Choroid plexus epithelial cell (primary cell): Measurements from ENCODE around the gene KRT83.
"Not testable (repeated sequence)": the region's sequence is repeated elsewhere in the genome, so short reads cannot be mapped to it uniquely, and the experiment has no call there.

ENCODE experiments used
- DNase-seq: peaks from one replicate; pipeline ENCODE4 v3.0.0-alpha.2; 2010; ENCODE audit warnings: low read depth
- H3K4me3 ChIP-seq: 2 replicates; pipeline ENCODE4 v1.5.1; 2011; ENCODE audit warnings: low read depth, mild to moderate bottlenecking, control low read depth, low read length, moderate library complexity
- TF ChIP-seq, protein P1 (sequence below): conservative IDR thresholded peaks from 2 replicates; pipeline ENCODE4 v1.5.1; 2011; ENCODE audit warnings: low read depth, mild to moderate bottlenecking, control low read depth, inconsistent platforms, low read length, moderate library complexity

KRT83 gene

DNA sequence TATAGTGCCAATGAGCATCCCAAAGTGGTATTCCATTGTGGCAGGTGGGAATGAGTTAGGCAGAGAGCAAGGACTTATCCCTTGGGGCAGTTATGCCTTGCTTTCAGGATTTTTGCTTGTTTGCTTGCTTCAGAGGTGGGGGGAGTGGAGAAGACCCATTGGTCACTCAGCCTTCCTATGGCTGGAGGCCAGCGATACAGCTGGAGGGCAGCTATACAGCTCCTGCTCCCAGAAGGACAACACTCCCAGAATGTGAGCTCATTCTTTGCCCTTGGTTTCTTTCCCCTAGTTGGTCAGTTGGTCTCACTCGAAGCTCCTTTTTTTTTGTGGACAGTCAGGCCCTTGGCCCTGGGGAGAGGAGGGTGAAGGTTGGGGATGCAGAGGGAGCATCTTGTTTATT is 14.5 kb downstream of the KRT83 start:
- TF ChIP-seq, protein P1, sequence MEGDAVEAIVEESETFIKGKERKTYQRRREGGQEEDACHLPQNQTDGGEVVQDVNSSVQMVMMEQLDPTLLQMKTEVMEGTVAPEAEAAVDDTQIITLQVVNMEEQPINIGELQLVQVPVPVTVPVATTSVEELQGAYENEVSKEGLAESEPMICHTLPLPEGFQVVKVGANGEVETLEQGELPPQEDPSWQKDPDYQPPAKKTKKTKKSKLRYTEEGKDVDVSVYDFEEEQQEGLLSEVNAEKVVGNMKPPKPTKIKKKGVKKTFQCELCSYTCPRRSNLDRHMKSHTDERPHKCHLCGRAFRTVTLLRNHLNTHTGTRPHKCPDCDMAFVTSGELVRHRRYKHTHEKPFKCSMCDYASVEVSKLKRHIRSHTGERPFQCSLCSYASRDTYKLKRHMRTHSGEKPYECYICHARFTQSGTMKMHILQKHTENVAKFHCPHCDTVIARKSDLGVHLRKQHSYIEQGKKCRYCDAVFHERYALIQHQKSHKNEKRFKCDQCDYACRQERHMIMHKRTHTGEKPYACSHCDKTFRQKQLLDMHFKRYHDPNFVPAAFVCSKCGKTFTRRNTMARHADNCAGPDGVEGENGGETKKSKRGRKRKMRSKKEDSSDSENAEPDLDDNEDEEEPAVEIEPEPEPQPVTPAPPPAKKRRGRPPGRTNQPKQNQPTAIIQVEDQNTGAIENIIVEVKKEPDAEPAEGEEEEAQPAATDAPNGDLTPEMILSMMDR = no peak
- H3K4me3 ChIP-seq = no peak overlapping the region

DNA sequence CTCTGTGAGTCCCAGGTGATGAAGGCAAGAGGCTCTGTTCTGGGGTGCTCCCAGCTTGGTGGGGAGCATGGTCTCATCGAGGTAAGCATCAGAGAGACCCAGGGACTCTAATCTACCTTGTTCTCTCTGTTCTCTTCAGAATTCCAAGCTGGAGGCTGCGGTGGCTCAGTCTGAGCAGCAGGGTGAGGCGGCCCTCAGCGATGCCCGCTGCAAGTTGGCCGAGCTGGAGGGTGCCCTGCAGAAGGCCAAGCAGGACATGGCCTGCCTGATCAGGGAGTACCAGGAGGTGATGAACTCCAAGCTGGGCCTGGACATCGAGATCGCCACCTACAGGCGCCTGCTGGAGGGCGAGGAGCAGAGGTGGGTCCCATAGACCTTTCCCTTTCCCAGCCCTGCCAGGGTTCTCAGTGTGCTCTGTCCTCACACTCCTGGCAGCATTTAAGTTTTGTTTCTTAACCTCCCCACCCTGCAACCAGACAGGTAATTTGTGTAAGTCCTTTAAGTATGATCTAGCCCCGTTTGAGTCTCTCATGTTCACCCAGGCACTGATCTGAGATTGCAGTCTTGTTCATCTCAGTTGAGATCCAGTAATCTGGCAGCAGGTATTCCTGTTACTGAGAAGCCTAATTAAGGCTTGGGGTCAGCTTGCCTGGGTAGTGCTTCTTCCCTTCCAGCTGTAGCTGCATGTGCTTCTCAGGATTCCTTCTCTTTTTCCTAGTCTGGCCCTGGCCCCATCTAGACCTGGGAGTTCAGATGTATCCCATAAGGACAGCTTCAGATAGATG is 15.1 kb downstream of the KRT83 start:
- no peak overlapping the region for H3K4me3 ChIP-seq
- DNase-seq = no peak
- TF ChIP-seq, protein P1 = peak; percentile 47

More for the DNA sequence above, 14.5 kb downstream of the KRT83 start:
- no peak for DNase-seq

- not testable (repeated sequence) for DNase-seq, H3K4me3 ChIP-seq
Observed at GRCh38 chr12:52304941-52305411, 16.2 kb downstream of the KRT83 start.

DNA sequence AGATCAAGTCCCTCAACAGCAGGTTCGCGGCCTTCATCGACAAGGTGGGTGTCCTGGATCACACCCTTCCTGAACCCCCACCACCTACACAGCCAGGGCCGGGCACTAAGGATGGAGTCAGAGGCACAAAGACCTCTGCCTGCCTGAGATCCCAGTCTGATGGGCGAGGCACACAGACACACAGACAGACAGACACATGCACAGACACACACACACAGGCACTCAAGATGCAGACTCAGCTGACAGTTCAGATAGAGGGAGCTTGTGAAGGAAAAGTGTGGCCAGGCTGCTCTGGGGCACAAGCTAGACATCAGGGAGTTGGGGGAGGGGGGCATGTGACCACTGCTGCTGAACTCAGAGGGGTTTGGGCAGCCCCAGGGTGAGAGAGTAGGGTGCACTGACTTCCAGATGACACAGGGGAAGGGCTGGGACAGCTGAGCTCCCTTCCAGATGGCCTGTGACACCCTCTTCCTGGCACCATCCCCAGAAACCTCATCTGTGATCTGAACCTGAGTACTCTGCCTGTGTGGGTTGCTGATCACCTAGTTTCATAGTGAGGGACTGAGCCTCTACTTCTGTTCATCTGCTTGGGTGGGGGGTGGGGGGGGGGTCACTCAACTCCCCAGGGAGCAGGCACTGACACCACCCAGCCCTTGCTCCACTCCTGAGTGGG is 18.8 kb downstream of the KRT83 start:
- not testable (repeated sequence) for DNase-seq, H3K4me3 ChIP-seq

DNA sequence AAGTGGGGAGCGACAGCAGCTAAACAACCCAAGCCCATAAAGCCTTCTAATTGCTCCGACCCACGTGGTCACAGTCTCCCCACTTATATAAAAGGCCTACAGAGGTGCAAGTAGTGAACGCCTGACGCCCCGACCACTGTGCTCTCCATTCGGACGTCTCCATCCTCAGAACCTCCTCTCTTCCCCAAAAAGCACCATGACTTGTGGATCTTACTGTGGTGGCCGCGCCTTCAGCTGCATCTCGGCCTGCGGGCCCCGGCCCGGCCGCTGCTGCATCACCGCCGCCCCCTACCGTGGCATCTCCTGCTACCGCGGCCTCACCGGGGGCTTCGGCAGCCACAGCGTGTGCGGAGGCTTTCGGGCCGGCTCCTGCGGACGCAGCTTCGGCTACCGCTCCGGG is 19.5 kb downstream of the KRT83 start:
- H3K4me3 ChIP-seq, DNase-seq: not testable (repeated sequence)

GRCh38 chr12:52300796-52301691 is 20.2 kb downstream of the KRT83 start:
- TF ChIP-seq, protein P1 = no peak
- no peak overlapping the region for H3K4me3 ChIP-seq
- DNase-seq = peak; percentile 23

DNA sequence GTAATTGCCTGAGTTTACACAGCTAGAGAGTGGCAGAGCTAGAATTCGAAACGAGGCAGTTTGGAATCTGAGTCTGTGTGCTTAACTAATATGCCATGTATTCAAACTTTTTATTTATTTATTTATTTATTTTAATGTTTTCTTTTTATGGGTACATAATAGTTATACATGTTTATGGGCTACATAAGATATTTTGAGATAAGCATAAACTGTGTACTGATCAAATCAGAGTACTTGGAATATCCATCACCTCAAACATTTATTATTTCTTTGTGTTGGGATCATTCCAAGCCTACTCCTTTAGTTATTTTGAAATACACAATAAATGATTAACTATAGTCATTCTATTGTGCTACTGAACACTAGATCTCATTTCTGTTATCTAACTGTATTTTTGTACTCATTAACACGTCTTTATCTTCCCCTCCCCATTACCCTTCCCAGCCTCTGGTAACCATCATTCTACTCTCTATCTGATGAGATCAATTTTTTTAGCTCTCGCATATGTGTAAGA is 22.5 kb downstream of the KRT83 start:
- H3K4me3 ChIP-seq = no peak overlapping the region
- TF ChIP-seq, protein P1 = no peak
- DNase-seq = no peak

DNA sequence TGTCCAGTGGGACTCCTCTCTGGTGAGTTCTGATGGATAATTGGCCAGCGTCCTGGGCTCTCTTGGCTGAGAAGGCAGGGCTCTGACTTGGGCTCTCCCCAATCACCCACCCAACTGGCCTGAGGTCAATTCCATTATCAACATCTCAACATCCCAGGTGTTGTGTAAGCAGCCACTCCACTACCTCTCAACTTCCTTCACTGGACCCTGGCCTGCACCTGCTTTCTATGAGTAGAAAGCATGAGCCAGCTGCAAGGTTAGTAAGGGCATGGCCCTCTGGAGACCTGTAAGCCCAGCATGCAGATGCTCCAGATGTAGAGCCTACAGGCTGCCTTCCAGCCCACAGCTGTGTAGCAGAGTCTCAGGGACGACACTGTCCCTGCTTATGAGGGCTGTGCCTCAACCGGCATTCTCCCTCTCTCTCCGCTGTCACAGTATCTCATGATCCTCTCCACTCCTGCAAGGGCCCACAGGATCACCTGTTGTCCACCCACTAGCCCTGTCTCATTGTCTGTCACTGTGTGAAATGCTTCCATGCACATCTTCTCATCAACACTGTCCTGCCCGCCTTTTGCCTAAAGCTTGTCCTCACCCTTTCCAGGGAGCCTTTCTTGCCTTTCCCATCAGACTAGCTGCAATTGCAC is 24.5 kb downstream of the KRT83 start:
- DNase-seq = no peak
- TF ChIP-seq, protein P1 = no peak
- no peak overlapping the region for H3K4me3 ChIP-seq
